Small intestine (tissue), 7 donors: ENCODE data around the gene LY6G6C. TPM values are rescaled to one million over a fixed set of nuclear protein-coding genes. Genes with fewer than 3 reads are reported as not detected.

Experiments
- DNase-seq, 2 donors: peaks; one replicate each; pipeline versions ENCODE4 v3.0.0 to v3.0.0-alpha.2; 2013
- FAIRE-seq: peaks from 2 replicates; lab custom pipeline; 2012; peaks lifted over from hg19 to GRCh38; lab: Jason Lieb, UNC
- H3K27ac ChIP-seq, 3 donors: one replicate each; pipeline ENCODE4 v1.5.1; 2013; ENCODE audit warnings: low read length in 2 of 3, mild to moderate bottlenecking in 2 of 3, control low read depth in 1 of 3, inconsistent platforms in 1 of 3, low read depth in 1 of 3, moderate library complexity in 1 of 3
- H3K27me3 ChIP-seq, 3 donors: one replicate each; pipeline ENCODE4 v1.6.1; 2013; ENCODE audit warnings: low read length in 3 of 3, inconsistent platforms in 1 of 3; ENCODE audit not compliant: control insufficient read depth in 3 of 3, insufficient read depth in 3 of 3
- H3K36me3 ChIP-seq, 3 donors: one replicate each; pipeline ENCODE4 v1.6.1; 2013; ENCODE audit warnings: low read length in 3 of 3, inconsistent platforms in 1 of 3, low read depth in 1 of 3, mild to moderate bottlenecking in 1 of 3, moderate library complexity in 1 of 3; ENCODE audit not compliant: control insufficient read depth in 3 of 3, insufficient read depth in 2 of 3
- H3K4me1 ChIP-seq, 3 donors: one replicate each; pipeline ENCODE4 v1.6.1; 2013; ENCODE audit warnings: low read length in 2 of 3, inconsistent platforms in 1 of 3, low read depth in 1 of 3, mild to moderate bottlenecking in 1 of 3, moderate library complexity in 1 of 3; ENCODE audit not compliant: control insufficient read depth in 3 of 3, insufficient read depth in 2 of 3
- H3K4me3 ChIP-seq, 3 donors: one replicate each; pipeline ENCODE4 v1.5.1; 2013; ENCODE audit warnings: low read length in 3 of 3, control low read depth in 1 of 3, inconsistent platforms in 1 of 3, low read depth in 1 of 3, mild to moderate bottlenecking in 1 of 3, moderate library complexity in 1 of 3
- H3K9me3 ChIP-seq, 2 donors: one replicate each; pipeline ENCODE4 v1.6.1; 2013; ENCODE audit warnings: low read depth in 1 of 2, low read length in 1 of 2; ENCODE audit not compliant: control insufficient read depth in 2 of 2, insufficient read depth in 1 of 2
- WGBS, 3 donors: extraction: QIAGEN DNeasy Blood & Tissue Kit; methylation state at CpG; one replicate each; pipeline ENCODE4 v1.1.7; 2013; 5-methylcytosine and 5-hydroxymethylcytosine counted together
- polyA plus RNA-seq, 4 donors: library from polyadenylated mRNA; stranded (reverse) in 3 of 4; unstranded in 1 of 4; fragments of 200-250 nt in 3 of 4; fragments of 120-200 nt in 1 of 4; gene quantifications; one replicate each; pipeline versions ENCODE4 v1.2.1 to v1.2.3, GENCODE V29; 2013
- donor health status: healthy with polysubstance abuse.
- donor health status: control.
- donor health status: control.
- donor health status: Bipolar disorder and iron deficiency.
- donor health status: healthy.

The LY6G6C gene
- polyA plus RNA-seq, 4 donors: 0.18 TPM; not detected in 3

DNA sequence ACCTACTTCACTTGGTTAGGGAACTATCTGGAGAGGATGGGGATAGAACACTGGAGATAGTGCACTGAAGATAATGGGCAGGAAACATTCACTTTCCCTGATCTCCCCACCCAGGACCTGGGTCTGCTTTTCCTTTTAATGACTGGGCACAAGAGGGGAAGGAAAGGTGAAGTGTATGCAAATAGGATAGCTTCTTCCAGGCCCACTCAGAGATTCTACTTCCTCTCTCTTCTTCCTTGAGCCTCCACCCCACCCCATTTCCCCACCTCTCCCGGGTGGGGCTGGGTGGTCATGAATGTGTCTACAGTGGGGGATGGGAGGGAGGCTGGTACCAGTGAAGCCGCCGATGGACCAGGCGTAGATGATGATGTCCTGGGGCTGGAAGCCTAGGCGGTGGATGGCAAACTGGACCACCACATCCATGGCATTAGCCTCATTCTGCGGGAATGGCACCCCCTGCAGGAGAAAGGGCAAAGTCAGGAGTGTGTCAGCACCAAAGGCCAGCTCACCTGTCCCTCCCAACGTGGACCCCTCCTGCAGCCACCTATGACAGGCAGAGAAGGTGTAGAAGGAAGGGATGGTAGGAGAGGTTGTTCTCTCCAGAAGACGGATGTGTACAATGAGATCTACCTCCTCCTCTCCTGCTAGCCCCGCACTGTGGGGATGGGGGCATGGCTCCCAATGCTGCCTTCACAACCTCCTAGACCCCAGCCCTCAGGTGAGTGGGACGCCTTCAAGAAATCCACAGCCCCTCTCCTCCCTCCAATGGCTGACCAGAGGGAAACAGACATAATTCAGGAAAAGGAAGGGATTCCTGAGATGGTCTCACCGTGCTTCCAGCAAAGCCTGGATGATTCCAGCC lies 32.1 kb downstream of the LY6G6C start:
- DNase-seq (no peak), FAIRE-seq (no peak)
- Histone ChIP-seq H3K36me3 (peaks cover 13 to 93% (median 16%) of the 10 kb centered on the region in 3 donors), H3K4me1 (peaks cover 0 to 15% (median 0%) of the 10 kb centered on the region in 3 donors), H3K27me3 (no peaks in the 10 kb centered on the region), H3K27ac (peak overlapping the region; percentile 22 to 92 (median 71)), H3K9me3 (no peaks in the 10 kb centered on the region), H3K4me3 (no peak overlapping the region)
- WGBS, 3 donors: 77 to 79% (median 78%) methylated on average over 11 of the region's 11 CpGs

DNA sequence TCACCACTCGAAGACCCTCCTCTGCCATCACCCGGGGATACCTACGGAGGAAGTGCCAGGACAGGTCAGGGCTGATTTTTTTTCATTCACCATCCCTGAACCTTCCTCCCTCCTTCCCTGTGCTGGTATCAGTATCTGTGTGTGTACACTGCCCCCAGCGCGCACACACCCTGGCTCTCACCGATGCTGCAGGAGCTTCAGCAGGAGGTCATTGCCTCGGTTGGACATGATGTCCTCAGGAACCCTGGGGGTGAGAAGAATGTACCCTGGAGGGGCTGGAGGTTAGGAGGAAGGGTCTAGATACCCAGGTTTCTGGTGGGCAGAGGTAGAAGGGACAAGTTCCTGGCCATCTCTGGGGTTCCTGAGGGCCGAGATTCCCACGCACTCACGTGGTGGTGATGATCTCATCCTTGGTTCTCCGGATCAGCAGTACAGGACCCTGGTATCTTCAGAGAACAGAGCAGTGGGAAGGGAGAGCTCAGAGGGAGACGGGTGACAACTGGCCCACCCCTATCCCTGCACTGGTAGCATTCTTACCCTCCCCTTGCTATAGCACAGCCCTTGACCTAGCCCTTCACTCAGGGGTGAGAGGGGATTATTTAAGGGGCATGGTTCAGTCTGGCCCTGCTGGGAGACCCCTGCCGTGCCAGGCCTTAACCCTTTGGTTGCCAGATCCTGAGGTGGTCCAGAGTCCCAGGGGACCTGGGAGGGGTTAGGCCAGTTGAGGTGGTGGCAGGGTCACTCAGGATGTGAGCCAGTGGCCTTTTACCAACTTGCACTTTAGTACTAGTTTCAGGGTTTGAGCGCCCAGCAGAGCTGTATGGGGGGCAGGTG lies 33.5 kb downstream of the LY6G6C start:
- peaks cover 10 to 89% (median 12%) of the 10 kb centered on the region in 3 donors for H3K36me3 ChIP-seq

DNA sequence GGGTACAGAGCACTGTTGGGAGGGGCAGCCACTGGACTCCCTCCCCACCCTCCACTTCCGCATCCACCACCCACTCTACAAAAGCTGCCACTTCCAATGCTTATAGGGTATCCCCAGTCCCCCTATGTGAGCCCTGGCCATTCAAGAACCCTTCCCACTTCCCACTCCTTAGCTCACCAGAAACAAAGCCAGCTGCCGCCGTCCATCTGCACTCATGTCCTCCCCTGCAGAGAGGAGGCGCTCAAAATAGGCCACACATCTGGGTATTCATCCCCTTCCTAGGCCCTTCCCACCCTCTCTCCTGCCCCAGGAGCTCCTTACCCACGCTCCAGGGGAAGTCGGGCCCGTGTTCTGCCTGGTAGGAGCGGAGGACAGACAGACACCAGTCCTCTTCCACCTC lies 34.2 kb downstream of the LY6G6C start:
- Histone ChIP-seq H3K27me3 (no peaks in the 10 kb centered on the region), H3K27ac (no peak overlapping the region), H3K4me3 (no peak overlapping the region), H3K4me1 (peaks cover 0 to 32% (median 0%) of the 10 kb centered on the region in 3 donors), H3K9me3 (no peaks in the 10 kb centered on the region), H3K36me3 (peaks cover 8 to 82% (median 10%) of the 10 kb centered on the region in 3 donors)
- no peak for FAIRE-seq
- WGBS, 3 donors: 86 to 94% (median 89%) methylated on average over 8 of the region's 8 CpGs
- no peak for DNase-seq

More for the DNA sequence above, 33.5 kb downstream of the LY6G6C start:
- peaks cover 0 to 27% (median 0%) of the 10 kb centered on the region in 3 donors for H3K4me1 ChIP-seq
- H3K4me3 ChIP-seq: no peak overlapping the region
- no peak for DNase-seq
- no peak overlapping the region for H3K27ac ChIP-seq
- H3K9me3 ChIP-seq: no peaks in the 10 kb centered on the region
- no peaks in the 10 kb centered on the region for H3K27me3 ChIP-seq
- 88 to 93% (median 92%) methylated on average over 14 of the region's 14 CpGs for WGBS, 3 donors
- FAIRE-seq: no peak

DNA sequence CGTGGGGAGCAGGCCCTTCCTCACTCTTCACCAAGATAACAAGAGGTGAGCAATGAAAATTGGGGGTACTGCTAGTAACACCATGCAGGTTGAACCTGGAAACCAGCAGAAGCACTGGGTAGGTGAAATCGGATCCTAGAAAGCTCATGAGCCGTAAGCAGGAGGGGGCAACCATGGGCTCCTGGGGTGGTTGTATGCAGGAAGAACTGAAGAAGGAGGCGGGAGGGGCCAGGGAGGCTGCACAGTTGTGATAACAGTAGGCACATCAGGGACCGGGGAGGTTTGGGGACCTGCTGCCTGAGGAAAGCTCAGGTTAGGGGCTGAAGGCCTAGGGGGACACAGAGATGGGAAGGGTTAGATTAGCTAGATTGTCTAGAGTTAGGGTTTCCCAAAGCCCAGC lies 35.1 kb downstream of the LY6G6C start:
- Histone ChIP-seq H3K4me1 (peaks cover 0 to 36% (median 0%) of the 10 kb centered on the region in 3 donors), H3K36me3 (peaks cover 7 to 77% (median 8%) of the 10 kb centered on the region in 3 donors), H3K4me3 (no peak overlapping the region), H3K27ac (no peak overlapping the region), H3K27me3 (no peaks in the 10 kb centered on the region), H3K9me3 (no peaks in the 10 kb centered on the region)
- DNase-seq (no peak), FAIRE-seq (no peak)
- 86 to 88% (median 86%) methylated on average over 5 of the region's 5 CpGs for WGBS, 3 donors

DNA sequence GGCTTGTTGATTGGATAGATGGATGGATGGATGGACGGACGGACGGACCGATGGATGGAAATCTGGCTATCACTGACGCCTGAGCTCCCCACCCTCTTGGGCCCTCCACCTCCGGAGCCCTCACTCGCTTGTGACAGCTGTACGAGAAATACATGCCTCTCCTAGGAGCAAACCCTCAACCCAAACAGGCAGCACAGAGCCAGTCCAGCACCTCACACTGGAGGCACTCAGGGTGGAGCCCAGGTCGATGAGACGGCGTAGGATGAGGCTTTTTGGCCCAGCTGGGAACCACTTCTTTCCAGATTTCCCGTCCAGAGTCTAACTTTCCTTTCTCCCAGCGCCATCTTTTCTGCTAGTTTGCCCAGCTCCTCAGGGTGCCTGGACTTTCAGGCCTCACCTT lies 38.0 kb downstream of the LY6G6C start:
- Histone ChIP-seq H3K27ac (peak overlapping the region; percentile 49 to 88 (median 72)), H3K27me3 (no peaks in the 10 kb centered on the region), H3K4me3 (peak overlapping the region in 2 of 3 donors; percentile 18 to 57), H3K36me3 (peaks cover 3 to 49% (median 8%) of the 10 kb centered on the region in 3 donors), H3K4me1 (peaks cover 0 to 33% (median 4%) of the 10 kb centered on the region in 3 donors), H3K9me3 (no peaks in the 10 kb centered on the region)
- FAIRE-seq: no peak
- 43 to 65% (median 60%) methylated on average over 13 of the region's 13 CpGs for WGBS, 3 donors
- DNase-seq: peak in 1 of 2 donors; percentile 44

DNA sequence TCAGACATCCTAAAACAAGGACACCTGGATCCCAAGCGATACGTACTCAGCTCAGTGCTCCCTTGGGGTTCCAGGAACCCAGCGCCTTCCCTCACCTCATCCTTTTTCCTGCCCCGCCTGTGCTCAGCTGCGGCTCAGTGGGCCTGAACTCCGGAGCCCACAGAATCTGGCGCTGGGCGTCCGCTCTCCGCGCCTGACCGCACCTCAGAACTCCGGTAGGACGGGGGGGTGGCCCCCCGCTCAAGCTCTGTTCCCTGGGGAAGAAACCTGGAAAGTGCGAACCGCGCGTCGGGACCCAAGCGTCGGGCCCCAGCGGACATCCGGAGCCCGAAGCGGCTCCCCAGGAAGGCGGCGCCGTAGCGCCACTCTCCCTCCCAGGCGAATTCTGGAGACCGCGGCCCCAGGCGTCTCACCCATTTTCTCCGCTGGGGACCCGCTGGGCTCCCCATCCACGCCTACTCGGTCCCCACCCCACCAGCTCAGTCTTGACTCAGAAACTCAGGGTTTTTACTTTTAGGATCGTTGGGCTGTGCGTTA lies 40.3 kb downstream of the LY6G6C start:
- no peak for FAIRE-seq
- peaks cover 0 to 30% (median under 1%) of the 10 kb centered on the region in 3 donors for H3K36me3 ChIP-seq
- peak overlapping the region; percentile 52 to 88 (median 77) for H3K27ac ChIP-seq
- H3K4me1 ChIP-seq: peaks cover 0 to 33% (median 4%) of the 10 kb centered on the region in 3 donors
- 0 to 2% (median 1%) methylated on average over 20 to 40 of the region's 40 CpGs for WGBS, 3 donors
- no peaks in the 10 kb centered on the region for H3K9me3 ChIP-seq
- H3K4me3 ChIP-seq: peak overlapping the region; percentile 38 to 57 (median 45)
- no peaks in the 10 kb centered on the region for H3K27me3 ChIP-seq
- DNase-seq: peak; percentile 42 to 75

DNA sequence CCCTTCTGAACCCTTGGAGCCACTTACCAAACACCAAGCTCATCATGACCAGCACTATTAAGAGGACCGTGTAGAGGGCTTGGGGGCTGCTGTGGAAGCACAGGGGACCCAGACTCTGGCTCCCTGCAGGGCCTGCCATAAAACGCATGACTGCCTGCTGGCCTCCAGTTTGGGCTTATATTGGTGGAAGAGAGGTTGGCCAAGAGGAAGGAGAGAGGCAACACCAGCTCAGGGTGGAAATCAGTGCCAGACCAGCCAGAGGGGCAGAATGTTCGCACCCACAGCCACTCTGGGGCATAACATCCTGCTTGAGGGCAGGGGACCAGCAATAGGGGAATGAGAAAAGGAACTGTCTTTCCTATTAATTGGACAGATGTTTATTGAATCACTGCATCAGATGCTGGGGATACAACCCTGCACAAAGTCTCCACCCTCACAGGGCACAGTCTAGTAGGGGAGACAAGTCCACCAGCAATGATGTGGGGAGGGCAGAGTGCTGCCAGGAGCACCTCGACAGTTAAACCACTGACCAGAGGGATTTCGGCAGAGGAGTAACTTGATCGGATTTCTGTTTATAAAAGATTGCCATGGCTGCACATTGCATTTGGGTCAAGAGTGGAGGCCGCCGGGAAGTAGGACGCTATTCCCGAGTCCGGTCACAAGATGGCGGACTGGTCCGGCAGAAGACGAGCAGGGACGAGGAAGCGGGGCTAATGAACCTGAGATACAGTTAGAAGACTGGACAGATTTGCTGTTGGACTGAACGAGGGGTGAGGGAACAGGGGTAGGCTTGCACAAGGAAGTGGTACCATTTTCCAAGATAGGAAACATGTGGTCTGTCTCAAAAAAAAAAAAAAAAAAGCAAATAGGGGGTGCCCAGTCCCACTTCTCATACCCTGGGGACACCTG lies 41.1 kb downstream of the LY6G6C start, which contains the start of gene LY6G5C:
TSS of gene LY6G5C (minus strand) at position 842 of the 909 bp plus-strand sequence. CDS start at position 148, 694 bp downstream.
- Histone ChIP-seq H3K4me3 (peak within 1 kb of the TSS; percentile 38 to 57 (median 45)), H3K9me3 (no peaks in the 10 kb centered on the region), H3K4me1 (peaks cover 0 to 33% (median 4%) of the 10 kb centered on the region in 3 donors), H3K27ac (peak within 1 kb of the TSS; percentile 52 to 88 (median 77)), H3K27me3 (no peaks in the 10 kb centered on the region), H3K36me3 (peaks cover 0 to 23% (median 0%) of the 10 kb centered on the region in 3 donors)
- no peak for FAIRE-seq
- 13 to 17% (median 13%) methylated on average over 17 of the region's 17 CpGs for WGBS, 3 donors
- DNase-seq: peak; percentile 83 to 89
